Neural progenitor cell (in vitro differentiated cells): Measurements from ENCODE around the gene GUCY2D.

Experiments
- EZH2 ChIP-seq: fragments of 200-600 bp; sonication (generic); IDR thresholded peaks from 2 replicates; pipeline ENCODE4 v1.6.1; 2017; ENCODE audit warnings: antibody characterized with exemption, mild to moderate bottlenecking, moderate library complexity
- EZH2phosphoT487 ChIP-seq: fragments of 200-600 bp; sonication (generic); IDR thresholded peaks from 2 replicates; pipeline ENCODE4 v1.6.1; 2017; ENCODE audit warnings: antibody characterized with exemption
- TF ChIP-seq, protein P1 (sequence below): fragments of 200-600 bp; sonication (generic); IDR thresholded peaks from 2 replicates; pipeline ENCODE4 v1.5.1; 2017; ENCODE audit warnings: antibody characterized with exemption, mild to moderate bottlenecking

GRCh38 chr17:8069587-8069860 is 67.1 kb downstream of the GUCY2D start:
- TF ChIP-seq, protein P1, sequence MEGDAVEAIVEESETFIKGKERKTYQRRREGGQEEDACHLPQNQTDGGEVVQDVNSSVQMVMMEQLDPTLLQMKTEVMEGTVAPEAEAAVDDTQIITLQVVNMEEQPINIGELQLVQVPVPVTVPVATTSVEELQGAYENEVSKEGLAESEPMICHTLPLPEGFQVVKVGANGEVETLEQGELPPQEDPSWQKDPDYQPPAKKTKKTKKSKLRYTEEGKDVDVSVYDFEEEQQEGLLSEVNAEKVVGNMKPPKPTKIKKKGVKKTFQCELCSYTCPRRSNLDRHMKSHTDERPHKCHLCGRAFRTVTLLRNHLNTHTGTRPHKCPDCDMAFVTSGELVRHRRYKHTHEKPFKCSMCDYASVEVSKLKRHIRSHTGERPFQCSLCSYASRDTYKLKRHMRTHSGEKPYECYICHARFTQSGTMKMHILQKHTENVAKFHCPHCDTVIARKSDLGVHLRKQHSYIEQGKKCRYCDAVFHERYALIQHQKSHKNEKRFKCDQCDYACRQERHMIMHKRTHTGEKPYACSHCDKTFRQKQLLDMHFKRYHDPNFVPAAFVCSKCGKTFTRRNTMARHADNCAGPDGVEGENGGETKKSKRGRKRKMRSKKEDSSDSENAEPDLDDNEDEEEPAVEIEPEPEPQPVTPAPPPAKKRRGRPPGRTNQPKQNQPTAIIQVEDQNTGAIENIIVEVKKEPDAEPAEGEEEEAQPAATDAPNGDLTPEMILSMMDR: no peak
- TF ChIP-seq EZH2 (no peak), EZH2phosphoT487 (no peak)
